HL-60 (cell line): Measurements from ENCODE around the gene PSAT1.

Experiments
- DNase-seq, 2 experiments: peaks; one replicate each; pipeline ENCODE4 v3.0.0-alpha.2; 2010 to 2020; ENCODE audit warnings: low read depth in 1 of 2, low spot score in 1 of 2
- H3K27ac ChIP-seq: fragments of 250-450 bp; sonication (Bioruptor Pico); replicated peaks from 2 replicates; pipeline ENCODE4 v1.5.1; 2020; ENCODE audit warnings: mild to moderate bottlenecking, moderate library complexity
- H3K27me3 ChIP-seq: fragments of 250-450 bp; sonication (Bioruptor Pico); 2 replicates; pipeline ENCODE4 v1.5.1; 2021; ENCODE audit warnings: mild to moderate bottlenecking, moderate library complexity; ENCODE audit not compliant: insufficient read depth, poor library complexity, severe bottlenecking
- H3K4me3 ChIP-seq: replicated peaks from 2 replicates; pipeline ENCODE4 v1.5.1; 2011; ENCODE audit warnings: mild to moderate bottlenecking, control low read depth, low read length; ENCODE audit not compliant: insufficient read depth
- GABPA ChIP-seq: IDR thresholded peaks from 2 replicates; pipeline ENCODE4 v1.6.1; 2012; ENCODE audit warnings: low read depth
- POLR2AphosphoS5 ChIP-seq: IDR thresholded peaks from 2 replicates; pipeline ENCODE4 v1.6.1; 2012; ENCODE audit warnings: low read depth
- SPI1 ChIP-seq: IDR thresholded peaks from 2 replicates; pipeline ENCODE4 v1.6.1; 2012; ENCODE audit warnings: low read depth, mild to moderate bottlenecking, borderline replicate concordance
- TF ChIP-seq, protein P1 (sequence below): IDR thresholded peaks from 2 replicates; pipeline ENCODE4 v1.6.1; 2012; ENCODE audit warnings: low read depth; ENCODE audit not compliant: insufficient replicate concordance
- TF ChIP-seq, protein P2 (sequence below): IDR thresholded peaks from one replicate; pipeline ENCODE4 v1.5.1; 2011; ENCODE audit warnings: low read length, control low read depth, inconsistent platforms; ENCODE audit not compliant: insufficient read depth

Gene PSAT1

DNA sequence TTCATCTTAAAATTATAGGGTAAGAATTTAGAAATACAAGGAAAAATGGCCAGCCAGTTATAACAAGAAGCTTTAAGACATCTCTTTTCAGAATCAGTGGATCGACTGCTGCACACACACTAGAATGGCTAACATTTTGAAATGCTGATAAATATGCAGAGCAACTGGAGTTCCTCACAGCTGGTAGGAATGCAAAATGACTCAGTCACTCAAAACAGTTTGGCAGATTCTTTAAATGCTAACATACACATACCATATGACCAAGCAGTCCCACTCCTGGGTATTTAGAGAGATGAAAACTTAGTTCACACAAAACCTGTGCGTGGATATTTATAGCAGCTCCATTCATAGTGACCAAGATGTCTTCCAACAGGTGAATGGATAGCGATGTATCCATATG lies 23.2 kb upstream of the PSAT1 start:
- no peaks in the 10 kb centered on the region for H3K27me3 ChIP-seq
- no peak overlapping the region for H3K27ac ChIP-seq
- DNase-seq = no peak
- TF ChIP-seq, protein P1, sequence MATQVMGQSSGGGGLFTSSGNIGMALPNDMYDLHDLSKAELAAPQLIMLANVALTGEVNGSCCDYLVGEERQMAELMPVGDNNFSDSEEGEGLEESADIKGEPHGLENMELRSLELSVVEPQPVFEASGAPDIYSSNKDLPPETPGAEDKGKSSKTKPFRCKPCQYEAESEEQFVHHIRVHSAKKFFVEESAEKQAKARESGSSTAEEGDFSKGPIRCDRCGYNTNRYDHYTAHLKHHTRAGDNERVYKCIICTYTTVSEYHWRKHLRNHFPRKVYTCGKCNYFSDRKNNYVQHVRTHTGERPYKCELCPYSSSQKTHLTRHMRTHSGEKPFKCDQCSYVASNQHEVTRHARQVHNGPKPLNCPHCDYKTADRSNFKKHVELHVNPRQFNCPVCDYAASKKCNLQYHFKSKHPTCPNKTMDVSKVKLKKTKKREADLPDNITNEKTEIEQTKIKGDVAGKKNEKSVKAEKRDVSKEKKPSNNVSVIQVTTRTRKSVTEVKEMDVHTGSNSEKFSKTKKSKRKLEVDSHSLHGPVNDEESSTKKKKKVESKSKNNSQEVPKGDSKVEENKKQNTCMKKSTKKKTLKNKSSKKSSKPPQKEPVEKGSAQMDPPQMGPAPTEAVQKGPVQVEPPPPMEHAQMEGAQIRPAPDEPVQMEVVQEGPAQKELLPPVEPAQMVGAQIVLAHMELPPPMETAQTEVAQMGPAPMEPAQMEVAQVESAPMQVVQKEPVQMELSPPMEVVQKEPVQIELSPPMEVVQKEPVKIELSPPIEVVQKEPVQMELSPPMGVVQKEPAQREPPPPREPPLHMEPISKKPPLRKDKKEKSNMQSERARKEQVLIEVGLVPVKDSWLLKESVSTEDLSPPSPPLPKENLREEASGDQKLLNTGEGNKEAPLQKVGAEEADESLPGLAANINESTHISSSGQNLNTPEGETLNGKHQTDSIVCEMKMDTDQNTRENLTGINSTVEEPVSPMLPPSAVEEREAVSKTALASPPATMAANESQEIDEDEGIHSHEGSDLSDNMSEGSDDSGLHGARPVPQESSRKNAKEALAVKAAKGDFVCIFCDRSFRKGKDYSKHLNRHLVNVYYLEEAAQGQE = no peak
- no peak for TF ChIP-seq POLR2AphosphoS5
- no peak for TF ChIP-seq GABPA
- no peak for TF ChIP-seq SPI1
- TF ChIP-seq, protein P2, sequence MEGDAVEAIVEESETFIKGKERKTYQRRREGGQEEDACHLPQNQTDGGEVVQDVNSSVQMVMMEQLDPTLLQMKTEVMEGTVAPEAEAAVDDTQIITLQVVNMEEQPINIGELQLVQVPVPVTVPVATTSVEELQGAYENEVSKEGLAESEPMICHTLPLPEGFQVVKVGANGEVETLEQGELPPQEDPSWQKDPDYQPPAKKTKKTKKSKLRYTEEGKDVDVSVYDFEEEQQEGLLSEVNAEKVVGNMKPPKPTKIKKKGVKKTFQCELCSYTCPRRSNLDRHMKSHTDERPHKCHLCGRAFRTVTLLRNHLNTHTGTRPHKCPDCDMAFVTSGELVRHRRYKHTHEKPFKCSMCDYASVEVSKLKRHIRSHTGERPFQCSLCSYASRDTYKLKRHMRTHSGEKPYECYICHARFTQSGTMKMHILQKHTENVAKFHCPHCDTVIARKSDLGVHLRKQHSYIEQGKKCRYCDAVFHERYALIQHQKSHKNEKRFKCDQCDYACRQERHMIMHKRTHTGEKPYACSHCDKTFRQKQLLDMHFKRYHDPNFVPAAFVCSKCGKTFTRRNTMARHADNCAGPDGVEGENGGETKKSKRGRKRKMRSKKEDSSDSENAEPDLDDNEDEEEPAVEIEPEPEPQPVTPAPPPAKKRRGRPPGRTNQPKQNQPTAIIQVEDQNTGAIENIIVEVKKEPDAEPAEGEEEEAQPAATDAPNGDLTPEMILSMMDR = no peak
- H3K4me3 ChIP-seq = no peak overlapping the region

DNA sequence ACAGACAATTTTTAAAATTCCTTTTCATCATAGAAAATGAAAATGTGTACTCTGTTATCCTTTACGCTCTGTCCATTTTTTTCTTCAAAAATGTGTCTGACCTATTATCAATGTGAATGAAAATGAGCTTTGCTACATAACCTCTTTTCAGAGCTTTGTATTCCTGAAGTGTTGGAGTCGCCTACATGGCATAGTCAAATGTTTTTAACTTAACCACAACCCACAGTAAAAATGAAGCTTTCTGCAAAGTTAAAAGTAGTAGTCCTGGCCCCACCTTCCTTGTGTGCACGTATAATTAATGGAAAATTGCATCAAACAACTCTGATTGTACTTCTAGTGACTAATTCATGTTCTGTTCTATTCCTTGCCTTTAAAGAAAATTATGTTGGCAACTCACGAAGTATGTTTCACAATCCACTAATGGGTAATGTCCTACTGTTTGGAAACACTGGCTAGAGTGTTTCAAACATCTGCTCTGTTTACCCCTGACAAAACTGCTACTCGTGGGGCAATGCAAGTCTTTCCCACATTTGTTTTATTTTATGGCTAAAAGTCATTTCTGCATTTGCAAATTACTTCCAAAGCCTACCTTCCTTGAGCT lies 18.6 kb upstream of the PSAT1 start:
- H3K4me3 ChIP-seq = no peak overlapping the region
- H3K27ac ChIP-seq = peak overlapping the region; percentile 31
- DNase-seq = peak; percentile 22 to 58
- no peaks in the 10 kb centered on the region for H3K27me3 ChIP-seq
- TF ChIP-seq GABPA (no peak), POLR2AphosphoS5 (no peak), SPI1 (no peak)
- TF ChIP-seq, protein P2 = no peak
- TF ChIP-seq, protein P1 = no peak

DNA sequence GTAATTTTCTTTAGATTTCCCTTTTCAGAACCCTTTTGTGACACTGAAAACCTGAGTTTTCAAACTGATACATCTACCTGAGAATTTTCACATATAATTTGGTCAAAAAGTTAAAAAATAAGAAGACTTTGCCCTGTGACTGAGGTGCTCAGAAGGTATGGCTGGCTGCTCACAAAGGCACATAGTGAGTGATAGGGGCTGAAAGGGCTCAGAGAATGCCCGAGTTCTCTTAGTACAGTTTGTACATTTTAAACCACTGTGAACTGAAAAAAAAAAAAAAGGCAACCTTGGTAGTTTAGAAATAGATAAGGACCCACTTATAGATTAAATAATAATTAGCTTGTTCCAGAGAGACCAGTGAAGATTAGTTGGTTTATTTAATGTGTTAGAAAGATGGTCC lies 18.1 kb upstream of the PSAT1 start:
- TF ChIP-seq, protein P1 = no peak
- TF ChIP-seq SPI1 (no peak), GABPA (no peak), POLR2AphosphoS5 (no peak)
- TF ChIP-seq, protein P2 = no peak
- Histone ChIP-seq H3K4me3 (no peak overlapping the region), H3K27ac (peak overlapping the region; percentile 31; the same call in 1 of the 2 replicates), H3K27me3 (no peaks in the 10 kb centered on the region)
- DNase-seq = no peak
